Suprapubic skin (tissue), 4 donors: ENCODE data around the gene LPAR5.

Experiments
- CTCF ChIP-seq, 2 donors: fragments of 200-600 bp in 1 of 2; fragments of 450-650 bp in 1 of 2; sonication (generic) in 1 of 2; IDR thresholded peaks; one replicate each; pipeline ENCODE4 v1.5.1; 2016 to 2019; ENCODE audit warnings: antibody characterized with exemption in 2 of 2, mild to moderate bottlenecking in 1 of 2, moderate library complexity in 1 of 2
- POLR2A ChIP-seq, 2 donors: fragments of 450-650 bp; IDR thresholded peaks; one replicate each; pipeline ENCODE4 v1.6.1; 2017; ENCODE audit warnings: antibody characterized with exemption in 2 of 2, mild to moderate bottlenecking in 2 of 2, moderate library complexity in 2 of 2
- POLR2AphosphoS5 ChIP-seq, 3 donors: sonication (generic); formaldehyde crosslinking; IDR thresholded peaks; one replicate each; pipeline ENCODE4 v1.6.1; 2017; ENCODE audit warnings: antibody characterized with exemption in 3 of 3

- no peak for TF ChIP-seq POLR2AphosphoS5 (IDR thresholded peaks at IDR 0.05)
- TF ChIP-seq CTCF (IDR thresholded peaks at IDR 0.05): no peak
- TF ChIP-seq POLR2A (IDR thresholded peaks at IDR 0.05): no peak
These were observed 8.5 kb upstream of the LPAR5 start for GRCh38 chr12:6644257-6644596.
